Hematopoietic multipotent progenitor cell treated with erythropoietin and hydrocortisone succinate and interleukin-3 and kit ligand, for 15 days (in vitro differentiated cells): ENCODE results near the gene ALDOB.

Experiments used
- DNase-seq: peaks from one replicate; pipeline ENCODE4 v3.0.0-alpha.2; 2015; ENCODE audit warnings: low spot score

Gene ALDOB

DNA sequence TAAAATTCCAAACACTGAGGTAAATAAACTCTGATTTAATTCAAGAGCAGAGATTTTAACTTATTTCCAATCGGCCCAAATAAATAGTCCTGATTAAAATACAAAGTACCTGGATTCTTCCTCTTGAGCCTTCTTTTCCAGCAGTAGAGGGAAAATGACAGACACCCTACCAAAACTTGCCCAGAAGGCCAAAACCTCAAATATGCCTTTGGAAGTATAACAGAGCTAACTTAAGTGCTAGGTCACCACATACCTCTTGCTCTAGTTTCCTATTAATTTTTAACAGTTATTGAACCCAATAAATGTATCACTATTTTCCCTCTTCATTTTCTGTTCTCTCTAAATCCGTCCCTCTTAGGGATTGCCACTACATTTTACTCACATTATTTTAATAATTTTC is 52.2 kb downstream of the ALDOB start:
- no peak for DNase-seq

DNA sequence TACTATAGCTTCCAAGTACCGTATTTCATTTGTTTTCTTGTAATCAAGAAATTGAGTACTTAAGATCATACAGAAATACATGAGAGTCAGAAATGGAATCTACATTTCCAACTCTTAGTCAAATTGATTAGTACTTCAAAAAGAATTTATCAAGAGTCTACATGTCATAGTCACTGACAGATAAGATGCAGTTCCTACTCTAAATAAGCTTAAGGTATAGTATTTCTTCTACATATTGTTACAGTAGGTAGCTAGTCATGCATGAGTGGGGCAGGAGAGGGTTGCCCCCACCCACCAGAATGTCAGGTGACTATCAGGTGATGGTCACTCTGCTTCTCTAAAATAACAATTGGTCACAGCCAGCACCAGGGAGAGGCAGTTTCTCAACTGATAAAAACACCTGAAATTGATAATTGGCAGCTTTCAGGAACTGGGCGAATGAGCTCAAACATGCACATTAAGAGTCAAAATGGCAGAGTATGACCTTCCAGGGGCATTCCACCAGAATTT is 53.7 kb downstream of the ALDOB start:
- DNase-seq: no peak

GRCh38 chr9:101381118-101381517 is 54.5 kb downstream of the ALDOB start:
- no peak for DNase-seq

DNA sequence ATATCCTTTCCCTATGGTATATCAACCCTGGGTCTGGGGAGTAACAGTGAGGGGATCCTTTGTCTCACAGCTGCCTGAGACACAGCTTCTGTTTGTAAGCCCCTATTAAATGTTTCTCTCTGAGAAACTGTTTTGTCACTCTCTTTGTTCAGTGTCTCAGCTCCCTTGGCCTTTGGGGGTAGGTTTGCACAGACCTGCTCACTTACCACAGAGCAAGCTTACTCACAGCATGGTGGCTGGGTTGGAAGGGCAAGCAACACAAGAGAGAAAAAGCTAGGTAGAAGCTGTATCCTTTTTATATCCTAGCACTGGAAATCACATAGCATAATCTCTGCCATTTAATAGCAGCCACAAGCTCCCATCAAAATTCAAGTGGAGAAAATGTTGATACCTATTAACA is 55.3 kb downstream of the ALDOB start:
- no peak for DNase-seq

- no peak for DNase-seq
These were observed 59.3 kb downstream of the ALDOB start for GRCh38 chr9:101376111-101376848.

GRCh38 chr9:101375546-101375945 is 60.0 kb downstream of the ALDOB start:
- no peak for DNase-seq

GRCh38 chr9:101372327-101373118 is 63.1 kb downstream of the ALDOB start:
- DNase-seq: no peak

GRCh38 chr9:101371813-101372212 is 63.8 kb downstream of the ALDOB start:
- DNase-seq: no peak
